Tongue (tissue), 2 donors: ENCODE measurements around the gene WT1. TPM values are rescaled to one million over a fixed set of nuclear protein-coding genes. Genes with fewer than 3 reads are reported as not detected.
"Not testable (repeated sequence)": the region's sequence is repeated elsewhere in the genome, so short reads cannot be mapped to it uniquely, and the experiment has no call there.

Experiments
- DNase-seq: peaks from one replicate; pipeline ENCODE4 v3.0.0-alpha.2; 2015
- total RNA-seq: library from RNA; depleted of rRNA; stranded (reverse); fragments of >200 nt; gene quantifications from one replicate; pipeline ENCODE4 v1.2.3, GENCODE V29; 2014

WT1 gene
- total RNA-seq: not detected

- DNase-seq: no peak
These were observed at the start of gene WT1 for GRCh38 chr11:32435511-32435941. TSS of gene WT1 (minus strand) at chr11:32435539.

GRCh38 chr11:32479291-32479690, 44.0 kb upstream of the WT1 start:
- peak; percentile 44 for DNase-seq

GRCh38 chr11:32478277-32478731, 43.0 kb upstream of the WT1 start:
- peak; percentile 66 for DNase-seq

- no peak for DNase-seq
These were observed 38.1 kb upstream of the WT1 start for GRCh38 chr11:32473282-32473909.

- no peak for DNase-seq
These were observed 36.9 kb upstream of the WT1 start for GRCh38 chr11:32472226-32472625.

GRCh38 chr11:32471544-32471943, 36.2 kb upstream of the WT1 start:
- not testable (repeated sequence) for DNase-seq

GRCh38 chr11:32469791-32470190, 34.5 kb upstream of the WT1 start:
- DNase-seq: no peak

GRCh38 chr11:32466279-32466915, 31.1 kb upstream of the WT1 start:
- DNase-seq: no peak

GRCh38 chr11:32464078-32464477, 28.7 kb upstream of the WT1 start:
- DNase-seq: no peak

- DNase-seq: peak; percentile 69
These were observed 26.8 kb upstream of the WT1 start for GRCh38 chr11:32462011-32462690.

- no peak for DNase-seq
These were observed 21.5 kb upstream of the WT1 start for GRCh38 chr11:32456864-32457263.

- DNase-seq: no peak
These were observed 19.7 kb upstream of the WT1 start for GRCh38 chr11:32454993-32455392.

GRCh38 chr11:32451808-32452207, 16.5 kb upstream of the WT1 start:
- no peak for DNase-seq

- DNase-seq: no peak
These were observed 15.0 kb upstream of the WT1 start for GRCh38 chr11:32450372-32450771.

- no peak for DNase-seq
These were observed 12.9 kb upstream of the WT1 start for GRCh38 chr11:32448232-32448631.

GRCh38 chr11:32447252-32447651, 11.9 kb upstream of the WT1 start:
- DNase-seq: no peak

- no peak for DNase-seq
These were observed 10.9 kb upstream of the WT1 start for GRCh38 chr11:32446227-32446626.

GRCh38 chr11:32444186-32444585, 8.8 kb upstream of the WT1 start:
- DNase-seq: no peak

- DNase-seq: no peak
These were observed 5.6 kb upstream of the WT1 start for GRCh38 chr11:32440916-32441315.

- no peak for DNase-seq
These were observed 5.1 kb upstream of the WT1 start for GRCh38 chr11:32440312-32440908.

GRCh38 chr11:32439501-32440210, 4.3 kb upstream of the WT1 start:
- DNase-seq: no peak

- no peak for DNase-seq
These were observed 3.6 kb upstream of the WT1 start for GRCh38 chr11:32438866-32439489.
